K562 (cell line): Measurements from ENCODE around the gene ANKRD65. TPM values are rescaled to one million over a fixed set of nuclear protein-coding genes. Genes with fewer than 3 reads are reported as not detected.

Source experiments
- ZNF518B ChIP-seq: fragments of 250-450 bp; sonication (Bioruptor Pico); IDR thresholded peaks from 2 replicates; pipeline ENCODE4 v1.5.0; 2021; ENCODE audit warnings: mild to moderate bottlenecking, moderate library complexity
- ZNF609 ChIP-seq: sonication (generic); formaldehyde crosslinking; IDR thresholded peaks from 2 replicates; pipeline ENCODE4 v1.8.1; 2023; ENCODE audit warnings: missing genetic modification reagents, mild to moderate bottlenecking, borderline replicate concordance
- ZNF75A ChIP-seq: fragments of 450-650 bp; formaldehyde crosslinking; IDR thresholded peaks from 2 replicates; pipeline ENCODE4 v1.4.0; 2020; ENCODE audit warnings: mild to moderate bottlenecking
- polyA plus RNA-seq, 8 experiments: library from polyadenylated mRNA; depleted of rRNA in 4 of 8; stranded (reverse) in 5 of 8; unstranded in 3 of 8; fragments of >200 nt; fragmentation: Nextera tagmentation in 2 of 8; fragmentation: Illumina TruSeq in 1 of 8; extraction: Ambion mirVana in 2 of 8; extraction: Trizol in 1 of 8; gene quantifications; 2 replicates each; pipeline versions ENCODE4 v1.2.1 to v1.2.3, GENCODE V29; 2011 to 2014; ENCODE audit warnings: inconsistent platforms in 1 of 8, missing spikeins in 1 of 8
- total RNA-seq, 7 experiments: library from RNA; depleted of rRNA in 6 of 7; stranded (reverse); fragments of >200 nt in 6 of 7; fragmentation: Illumina TruSeq in 2 of 7; extraction: Trizol in 2 of 7; gene quantifications; 2 replicates each; pipeline versions ENCODE4 v1.2.1 to v1.2.3, GENCODE V29; 2011 to 2021; ENCODE audit warnings: low replicate concordance in 1 of 7
- TF ChIP-seq, protein P1 (sequence below): fragments of 450-650 bp; IDR thresholded peaks from 2 replicates; pipeline ENCODE4 v1.6.1; 2018; ENCODE audit not compliant: partially characterized antibody
- TF ChIP-seq, protein P2 (sequence below), 2 experiments: fragments of 150-350 bp in 1 of 2; IDR thresholded peaks; 2 replicates each; pipeline ENCODE4 v1.6.1; 2012 to 2016; ENCODE audit warnings: low read depth in 2 of 2, low read length in 2 of 2, mild to moderate bottlenecking in 1 of 2, moderate library complexity in 1 of 2

The ANKRD65 gene
- total and polyA plus RNA-seq, 9 of the 15 experiments (the other 6 are each of a cell fraction or from before 2014, with no cell fraction given), result not detected

DNA sequence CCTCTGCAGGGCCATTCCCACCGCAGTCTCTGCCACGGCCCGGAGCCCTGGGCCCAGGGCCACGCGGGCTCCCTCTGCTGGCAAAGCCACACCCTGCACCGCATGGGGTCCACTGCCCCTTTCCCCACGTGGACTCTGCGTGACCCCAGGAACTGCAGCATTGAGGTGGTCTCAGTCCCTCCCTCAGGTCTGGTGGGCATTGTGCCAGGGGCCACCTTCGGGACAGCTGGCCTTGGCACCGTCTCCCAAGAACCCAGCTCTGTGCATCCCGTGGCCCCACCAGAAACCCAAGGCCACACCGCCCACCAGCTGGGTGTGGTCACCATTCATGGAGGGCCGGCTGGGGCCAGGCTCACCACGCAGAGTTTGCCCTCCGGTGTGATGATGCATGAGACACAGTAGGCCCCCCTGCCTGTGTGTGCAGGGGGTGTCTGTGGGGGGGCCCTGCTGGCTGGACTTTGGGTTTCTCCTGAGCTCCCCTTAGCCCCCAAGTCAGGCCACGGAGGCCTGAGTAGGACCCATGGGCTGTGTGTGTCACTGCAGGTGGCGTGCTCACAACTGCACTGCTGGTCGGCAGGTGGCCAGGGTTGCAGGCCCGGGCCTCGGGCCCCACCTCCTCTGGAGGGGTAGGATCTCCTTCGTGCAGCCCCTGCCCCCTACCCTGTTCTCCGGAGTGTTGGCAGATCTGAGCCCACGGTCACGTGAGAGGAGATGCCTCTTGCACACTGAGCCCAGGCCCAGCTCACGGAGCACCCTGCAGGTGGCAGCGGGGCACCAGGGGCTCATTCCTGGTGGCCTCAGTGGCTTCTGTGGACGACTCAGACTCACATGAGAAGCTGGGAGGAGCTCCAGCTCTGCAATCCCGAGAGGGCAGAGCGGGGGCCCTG, 20.2 kb upstream of the ANKRD65 start (continued):
- TF ChIP-seq ZNF609 (CRISPR knock-in tag) (no peak), ZNF75A (CRISPR knock-in tag) (no peak), ZNF518B (CRISPR knock-in tag) (no peak)
- TF ChIP-seq, protein P1, sequence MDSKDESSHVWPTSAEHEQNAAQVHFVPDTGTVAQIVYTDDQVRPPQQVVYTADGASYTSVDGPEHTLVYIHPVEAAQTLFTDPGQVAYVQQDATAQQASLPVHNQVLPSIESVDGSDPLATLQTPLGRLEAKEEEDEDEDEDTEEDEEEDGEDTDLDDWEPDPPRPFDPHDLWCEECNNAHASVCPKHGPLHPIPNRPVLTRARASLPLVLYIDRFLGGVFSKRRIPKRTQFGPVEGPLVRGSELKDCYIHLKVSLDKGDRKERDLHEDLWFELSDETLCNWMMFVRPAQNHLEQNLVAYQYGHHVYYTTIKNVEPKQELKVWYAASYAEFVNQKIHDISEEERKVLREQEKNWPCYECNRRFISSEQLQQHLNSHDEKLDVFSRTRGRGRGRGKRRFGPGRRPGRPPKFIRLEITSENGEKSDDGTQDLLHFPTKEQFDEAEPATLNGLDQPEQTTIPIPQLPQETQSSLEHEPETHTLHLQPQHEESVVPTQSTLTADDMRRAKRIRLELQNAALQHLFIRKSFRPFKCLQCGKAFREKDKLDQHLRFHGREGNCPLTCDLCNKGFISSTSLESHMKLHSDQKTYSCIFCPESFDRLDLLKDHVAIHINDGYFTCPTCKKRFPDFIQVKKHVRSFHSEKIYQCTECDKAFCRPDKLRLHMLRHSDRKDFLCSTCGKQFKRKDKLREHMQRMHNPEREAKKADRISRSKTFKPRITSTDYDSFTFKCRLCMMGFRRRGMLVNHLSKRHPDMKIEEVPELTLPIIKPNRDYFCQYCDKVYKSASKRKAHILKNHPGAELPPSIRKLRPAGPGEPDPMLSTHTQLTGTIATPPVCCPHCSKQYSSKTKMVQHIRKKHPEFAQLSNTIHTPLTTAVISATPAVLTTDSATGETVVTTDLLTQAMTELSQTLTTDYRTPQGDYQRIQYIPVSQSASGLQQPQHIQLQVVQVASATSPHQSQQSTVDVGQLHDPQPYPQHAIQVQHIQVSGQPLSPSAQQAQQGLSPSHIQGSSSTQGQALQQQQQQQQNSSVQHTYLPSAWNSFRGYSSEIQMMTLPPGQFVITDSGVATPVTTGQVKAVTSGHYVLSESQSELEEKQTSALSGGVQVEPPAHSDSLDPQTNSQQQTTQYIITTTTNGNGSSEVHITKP, result no peak
- TF ChIP-seq, protein P2, sequence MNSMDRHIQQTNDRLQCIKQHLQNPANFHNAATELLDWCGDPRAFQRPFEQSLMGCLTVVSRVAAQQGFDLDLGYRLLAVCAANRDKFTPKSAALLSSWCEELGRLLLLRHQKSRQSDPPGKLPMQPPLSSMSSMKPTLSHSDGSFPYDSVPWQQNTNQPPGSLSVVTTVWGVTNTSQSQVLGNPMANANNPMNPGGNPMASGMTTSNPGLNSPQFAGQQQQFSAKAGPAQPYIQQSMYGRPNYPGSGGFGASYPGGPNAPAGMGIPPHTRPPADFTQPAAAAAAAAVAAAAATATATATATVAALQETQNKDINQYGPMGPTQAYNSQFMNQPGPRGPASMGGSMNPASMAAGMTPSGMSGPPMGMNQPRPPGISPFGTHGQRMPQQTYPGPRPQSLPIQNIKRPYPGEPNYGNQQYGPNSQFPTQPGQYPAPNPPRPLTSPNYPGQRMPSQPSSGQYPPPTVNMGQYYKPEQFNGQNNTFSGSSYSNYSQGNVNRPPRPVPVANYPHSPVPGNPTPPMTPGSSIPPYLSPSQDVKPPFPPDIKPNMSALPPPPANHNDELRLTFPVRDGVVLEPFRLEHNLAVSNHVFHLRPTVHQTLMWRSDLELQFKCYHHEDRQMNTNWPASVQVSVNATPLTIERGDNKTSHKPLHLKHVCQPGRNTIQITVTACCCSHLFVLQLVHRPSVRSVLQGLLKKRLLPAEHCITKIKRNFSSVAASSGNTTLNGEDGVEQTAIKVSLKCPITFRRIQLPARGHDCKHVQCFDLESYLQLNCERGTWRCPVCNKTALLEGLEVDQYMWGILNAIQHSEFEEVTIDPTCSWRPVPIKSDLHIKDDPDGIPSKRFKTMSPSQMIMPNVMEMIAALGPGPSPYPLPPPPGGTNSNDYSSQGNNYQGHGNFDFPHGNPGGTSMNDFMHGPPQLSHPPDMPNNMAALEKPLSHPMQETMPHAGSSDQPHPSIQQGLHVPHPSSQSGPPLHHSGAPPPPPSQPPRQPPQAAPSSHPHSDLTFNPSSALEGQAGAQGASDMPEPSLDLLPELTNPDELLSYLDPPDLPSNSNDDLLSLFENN (IDR thresholded peaks at IDR 0.05; ENCODE audit: low read depth in 2 of 2, low read length in 2 of 2), result no peak
